GM23338 (cell line): ENCODE measurements around the gene ABCF3. TPM values are rescaled to one million over a fixed set of nuclear protein-coding genes. Genes with fewer than 3 reads are reported as not detected.

ENCODE experiments used
- ATAC-seq: fragments of 200-7000 bp; cut with Tn5 transposase; 3 replicates; pipeline ENCODE4 v1.9.1; 2020
- DNase-seq: peaks from one replicate; pipeline ENCODE4 v3.0.0-alpha.2; 2015; ENCODE audit warnings: low spot score
- H2AFZ ChIP-seq: fragments of 200-600 bp; sonication (generic); 2 replicates; pipeline ENCODE4 v1.8.0; 2016; ENCODE audit warnings: antibody characterized with exemption, mild to moderate bottlenecking, moderate library complexity
- H3F3A ChIP-seq: fragments of 200-600 bp; sonication (generic); replicated peaks from 2 replicates; pipeline ENCODE4 v1.8.0; 2017; ENCODE audit warnings: antibody characterized with exemption, mixed run types, low read depth
- H3K27ac ChIP-seq: fragments of 200-600 bp; sonication (generic); 2 replicates; pipeline ENCODE4 v1.6.1; 2016; ENCODE audit warnings: low read depth
- H3K27me3 ChIP-seq: fragments of 200-600 bp; sonication (generic); 2 replicates; pipeline ENCODE4 v1.8.0; 2016; ENCODE audit warnings: mild to moderate bottlenecking, mixed run types, moderate library complexity; ENCODE audit not compliant: insufficient read depth
- H3K36me3 ChIP-seq: fragments of 200-600 bp; sonication (generic); 2 replicates; pipeline ENCODE4 v1.8.0; 2016; ENCODE audit warnings: mild to moderate bottlenecking; ENCODE audit not compliant: insufficient read depth
- H3K4me1 ChIP-seq: fragments of 200-600 bp; sonication (generic); 2 replicates; pipeline ENCODE4 v1.8.0; 2016; ENCODE audit warnings: mild to moderate bottlenecking, moderate library complexity; ENCODE audit not compliant: insufficient read depth
- H3K4me2 ChIP-seq: fragments of 200-600 bp; sonication (generic); 2 replicates; pipeline ENCODE4 v1.7.1; 2017; ENCODE audit warnings: mixed run types
- H3K4me3 ChIP-seq: fragments of 200-600 bp; sonication (generic); 2 replicates; pipeline ENCODE4 v1.6.1; 2016; ENCODE audit warnings: mixed run types
- H3K79me2 ChIP-seq: fragments of 200-600 bp; sonication (generic); replicated peaks from 2 replicates; pipeline ENCODE4 v1.8.0; 2017; ENCODE audit warnings: mild to moderate bottlenecking; ENCODE audit not compliant: insufficient read depth
- H3K9me2 ChIP-seq: fragments of 200-600 bp; sonication (generic); 2 replicates; pipeline ENCODE4 v1.8.0; 2017; ENCODE audit not compliant: insufficient read depth
- H4K20me1 ChIP-seq: fragments of 200-600 bp; sonication (generic); replicated peaks from 2 replicates; pipeline ENCODE4 v1.8.0; 2017; ENCODE audit warnings: mild to moderate bottlenecking; ENCODE audit not compliant: insufficient read depth
- H3K27ac Mint-ChIP-seq: 2 replicates; pipeline ENCODE4 v1.8.0; 2020; ENCODE audit warnings: inconsistent platforms, mild to moderate bottlenecking, moderate library complexity, mixed read lengths
- H3K27me3 Mint-ChIP-seq: 3 replicates; pipeline ENCODE4 v1.8.0; 2022; ENCODE audit warnings: low read depth, mild to moderate bottlenecking, moderate library complexity, mixed read lengths, inconsistent platforms; ENCODE audit not compliant: insufficient read depth, poor library complexity
- H3K36me3 Mint-ChIP-seq: 3 replicates; pipeline ENCODE4 v1.8.0; 2021; ENCODE audit warnings: low read depth, mild to moderate bottlenecking, inconsistent platforms, moderate library complexity, mixed read lengths
- H3K4me1 Mint-ChIP-seq: 3 replicates; pipeline ENCODE4 v1.8.0; 2020; ENCODE audit warnings: mild to moderate bottlenecking, inconsistent platforms, mixed read lengths
- H3K4me3 Mint-ChIP-seq: 3 replicates; pipeline ENCODE4 v1.8.0; 2021; ENCODE audit warnings: moderate library complexity, mild to moderate bottlenecking, inconsistent platforms, mixed read lengths
- H3K9me3 Mint-ChIP-seq: 3 replicates; pipeline ENCODE4 v1.8.0; 2020; ENCODE audit warnings: moderate library complexity, mild to moderate bottlenecking, inconsistent platforms, mixed read lengths
- CREB1 ChIP-seq: fragments of 250-450 bp; sonication (Bioruptor Pico); IDR thresholded peaks from 2 replicates; pipeline ENCODE4 v1.5.0; 2020; ENCODE audit warnings: low read depth, mild to moderate bottlenecking, moderate library complexity
- CTCF ChIP-seq, 2 experiments: fragments of 200-600 bp in 1 of 2; sonication (generic) in 1 of 2; conservative IDR thresholded peaks; 2 replicates each; pipeline versions ENCODE4 v1.5.1 to v1.6.1; 2016 to 2017; ENCODE audit warnings: antibody characterized with exemption in 2 of 2, low read depth in 2 of 2, mild to moderate bottlenecking in 2 of 2, moderate library complexity in 1 of 2
- ETS1 ChIP-seq: IDR thresholded peaks from 2 replicates; pipeline ENCODE4 v1.6.1; 2016; ENCODE audit warnings: antibody characterized with exemption
- EZH2 ChIP-seq: fragments of 200-600 bp; sonication (generic); IDR thresholded peaks from one replicate; pipeline ENCODE4 v1.8.0; 2017; ENCODE audit warnings: antibody characterized with exemption, mild to moderate bottlenecking, low read depth; ENCODE audit not compliant: unreplicated experiment
- EZH2phosphoT487 ChIP-seq: fragments of 200-600 bp; sonication (generic); IDR thresholded peaks from one replicate; pipeline ENCODE4 v1.8.1; 2018; ENCODE audit warnings: antibody characterized with exemption; ENCODE audit not compliant: unreplicated experiment
- JUNB ChIP-seq: IDR thresholded peaks from one replicate; pipeline ENCODE4 v1.6.1; 2016; ENCODE audit warnings: antibody characterized with exemption; ENCODE audit not compliant: unreplicated experiment
- NANOG ChIP-seq: IDR thresholded peaks from 2 replicates; pipeline ENCODE4 v1.6.1; 2016; ENCODE audit warnings: antibody characterized with exemption, borderline replicate concordance
- POLR2AphosphoS5 ChIP-seq: IDR thresholded peaks from 2 replicates; pipeline ENCODE4 v1.6.1; 2016; ENCODE audit warnings: antibody characterized with exemption, low read depth
- REST ChIP-seq: IDR thresholded peaks from one replicate; pipeline ENCODE4 v1.6.1; 2018; ENCODE audit warnings: antibody characterized with exemption; ENCODE audit not compliant: unreplicated experiment
- STAT1 ChIP-seq: IDR thresholded peaks from one replicate; pipeline ENCODE4 v1.6.1; 2016; ENCODE audit warnings: antibody characterized with exemption; ENCODE audit not compliant: unreplicated experiment
- ZNF114 ChIP-seq: fragments of 250-450 bp; sonication (Bioruptor Pico); IDR thresholded peaks from 2 replicates; pipeline ENCODE4 v1.5.0; 2020; ENCODE audit warnings: mild to moderate bottlenecking, moderate library complexity
- ZNF331 ChIP-seq: fragments of 250-450 bp; sonication (Bioruptor Pico); IDR thresholded peaks from 2 replicates; pipeline ENCODE4 v1.5.0; 2020; ENCODE audit warnings: low read depth, mild to moderate bottlenecking, moderate library complexity
- ZNF462 ChIP-seq: fragments of 250-450 bp; sonication (Bioruptor Pico); IDR thresholded peaks from 2 replicates; pipeline ENCODE4 v1.5.0; 2020; ENCODE audit warnings: mild to moderate bottlenecking, moderate library complexity
- polyA plus RNA-seq: library from polyadenylated mRNA; unstranded; fragments of >200 nt; fragmentation: Nextera tagmentation; extraction: Ambion mirVana; gene quantifications from 2 replicates; pipeline ENCODE4 v1.2.1, GENCODE V29; 2016
- total RNA-seq: library from RNA; depleted of rRNA; stranded (reverse); fragments of >200 nt; shearing (Covaris generic); gene quantifications from 2 replicates; pipeline ENCODE4 v1.2.3, GENCODE V29; 2014

ABCF3 gene
- total and polyA plus RNA-seq, 2 experiments from 2014 or later: 33.4 to 48.9 TPM

GRCh38 chr3:184142199-184142598 is 43.8 kb upstream of the ABCF3 start:
- Mint-ChIP-seq H3K4me3 (no peak overlapping the region), H3K4me1 (no peaks in the 10 kb centered on the region), H3K9me3 (no peaks in the 10 kb centered on the region), H3K36me3 (peaks cover 64% of the 10 kb centered on the region), H3K27me3 (peaks cover 3% of the 10 kb centered on the region), H3K27ac (no peak overlapping the region)
- Histone ChIP-seq H3K9me2 (no peaks in the 10 kb centered on the region), H3K27me3 (no peaks in the 10 kb centered on the region), H3K36me3 (peaks cover 11% of the 10 kb centered on the region), H3K4me1 (no peaks in the 10 kb centered on the region), H2AFZ (no peak overlapping the region), H3K27ac (no peak overlapping the region), H3F3A (no peaks in the 10 kb centered on the region), H3K4me2 (no peak overlapping the region), H3K79me2 (peaks cover 18% of the 10 kb centered on the region), H3K4me3 (no peak overlapping the region), H4K20me1 (peaks cover 4% of the 10 kb centered on the region)
- DNase-seq (no peak), ATAC-seq (no peak)
- TF ChIP-seq REST (no peak), CTCF (conservative IDR thresholded peaks at IDR 0.05; ENCODE audit: low read depth in 2 of 2) (no peak), ETS1 (no peak), ZNF331 (CRISPR knock-in tag) (no peak), POLR2AphosphoS5 (no peak), NANOG (no peak), EZH2phosphoT487 (no peak), JUNB (no peak), CREB1 (CRISPR knock-in tag) (no peak), STAT1 (no peak), ZNF114 (CRISPR knock-in tag) (no peak), ZNF462 (no peak), EZH2 (no peak)
